GM12892 (cell line): ENCODE results near the gene S100A8.
"Not testable (repeated sequence)": the region's sequence is repeated elsewhere in the genome, so short reads cannot be mapped to it uniquely, and the experiment has no call there.

ENCODE experiments used
- DNase-seq: peaks from one replicate; pipeline ENCODE4 v3.0.0; 2011; ENCODE audit not compliant: insufficient read length
- FAIRE-seq: peaks from 2 replicates; lab custom pipeline; 2011; peaks lifted over from hg19 to GRCh38; lab: Jason Lieb, UNC
- POLR2A ChIP-seq: IDR thresholded peaks from 2 replicates; pipeline ENCODE4 v1.6.1; 2011; ENCODE audit warnings: low read depth, low read length, control low read depth
- POLR2AphosphoS5 ChIP-seq: IDR thresholded peaks from 2 replicates; pipeline ENCODE4 v1.6.1; 2011; ENCODE audit warnings: low read depth, low read length, control low read depth
- TAF1 ChIP-seq: IDR thresholded peaks from 2 replicates; pipeline ENCODE4 v1.6.1; 2011; ENCODE audit warnings: low read depth, mild to moderate bottlenecking, control low read depth, low read length, borderline replicate concordance

The S100A8 gene

GRCh38 chr1:153355445-153356071 lies 35.3 kb downstream of the S100A8 start:
- TF ChIP-seq POLR2A = no peak
- no peak for TF ChIP-seq TAF1
- no peak for TF ChIP-seq POLR2AphosphoS5
- DNase-seq (no peak), FAIRE-seq (peak; percentile 48)

- DNase-seq = no peak
- no peak for FAIRE-seq
- TF ChIP-seq POLR2A (no peak), POLR2AphosphoS5 (no peak), TAF1 (no peak)
Measured at GRCh38 chr1:153354515-153355193, 36.2 kb downstream of the S100A8 start.

DNA sequence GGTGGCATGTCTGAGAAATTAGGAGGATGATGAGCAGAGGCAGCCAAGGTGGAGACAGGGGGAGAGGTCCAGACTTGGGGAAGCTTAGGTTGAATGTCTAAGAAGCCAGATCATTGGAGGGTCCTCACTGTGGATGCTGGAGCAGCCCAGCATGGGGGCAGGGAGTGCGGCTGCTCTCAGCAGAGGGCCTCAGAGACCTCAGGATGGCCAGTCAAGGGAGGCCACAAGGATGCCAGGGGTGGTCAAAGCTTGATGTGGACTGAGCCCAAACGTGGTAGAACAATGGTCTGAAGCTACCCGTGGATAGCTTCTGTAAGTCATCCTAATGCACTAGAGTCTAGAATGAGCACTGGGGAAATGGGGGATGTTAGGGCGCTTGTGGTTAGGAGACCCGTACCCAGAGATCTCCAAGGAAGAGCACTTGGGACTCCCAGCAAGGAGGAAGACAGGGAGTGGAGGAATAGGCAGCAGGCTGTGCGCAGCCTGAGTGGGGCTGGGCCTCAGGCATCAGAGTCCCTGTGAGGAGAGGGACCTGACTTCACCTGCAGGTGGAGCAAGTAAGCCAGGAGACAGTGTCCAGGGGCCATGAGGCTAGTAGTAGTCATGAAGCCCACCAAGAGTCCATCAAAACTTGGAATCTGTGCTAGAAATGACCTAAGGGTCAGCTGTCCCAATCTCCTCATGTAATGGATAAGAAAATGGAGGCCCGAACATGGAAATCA lies 37.5 kb downstream of the S100A8 start:
- FAIRE-seq (no peak), DNase-seq (no peak)
- no peak for TF ChIP-seq POLR2A
- TF ChIP-seq POLR2AphosphoS5 = no peak
- TF ChIP-seq TAF1 = no peak

DNA sequence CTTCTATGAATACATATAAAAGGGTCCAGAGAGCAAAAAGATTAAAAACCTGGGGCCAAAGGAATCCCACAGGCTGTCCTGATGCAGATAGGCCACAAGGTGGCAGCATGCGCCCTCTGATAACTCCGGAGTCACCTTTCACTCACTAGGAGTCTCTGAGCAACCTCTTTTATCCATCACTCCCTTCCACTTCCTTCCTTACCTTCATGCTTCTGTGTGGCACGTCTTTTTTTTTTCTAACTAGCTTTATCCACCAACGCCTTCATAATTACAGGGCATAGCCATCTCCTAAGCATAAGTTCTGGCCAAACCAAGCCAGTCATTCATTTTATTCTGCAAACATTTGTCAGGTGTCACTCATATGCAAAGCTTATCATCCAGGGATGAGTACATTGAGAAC lies 38.4 kb downstream of the S100A8 start:
- TF ChIP-seq POLR2A (no peak), POLR2AphosphoS5 (no peak), TAF1 (no peak)
- FAIRE-seq (peak; percentile 81), DNase-seq (no peak)

GRCh38 chr1:153350321-153350957 lies 40.4 kb downstream of the S100A8 start:
- TF ChIP-seq TAF1 = no peak
- TF ChIP-seq POLR2AphosphoS5 = no peak
- TF ChIP-seq POLR2A = no peak
- FAIRE-seq (no peak), DNase-seq (no peak)

- no peak for TF ChIP-seq TAF1
- no peak for TF ChIP-seq POLR2A
- TF ChIP-seq POLR2AphosphoS5 = no peak
- FAIRE-seq = no peak
- no peak for DNase-seq
Measured at GRCh38 chr1:153349363-153350320, 41.2 kb downstream of the S100A8 start.

GRCh38 chr1:153348511-153349362 lies 42.1 kb downstream of the S100A8 start, which contains the start of gene PGLYRP4:
Gene PGLYRP4, minus strand, starts transcription at chr1:153348841. Its CDS starts 909 bp downstream, at chr1:153347932.
- no peak for FAIRE-seq
- no peak for DNase-seq
- TF ChIP-seq POLR2AphosphoS5 (no peak), POLR2A (no peak), TAF1 (no peak)

DNA sequence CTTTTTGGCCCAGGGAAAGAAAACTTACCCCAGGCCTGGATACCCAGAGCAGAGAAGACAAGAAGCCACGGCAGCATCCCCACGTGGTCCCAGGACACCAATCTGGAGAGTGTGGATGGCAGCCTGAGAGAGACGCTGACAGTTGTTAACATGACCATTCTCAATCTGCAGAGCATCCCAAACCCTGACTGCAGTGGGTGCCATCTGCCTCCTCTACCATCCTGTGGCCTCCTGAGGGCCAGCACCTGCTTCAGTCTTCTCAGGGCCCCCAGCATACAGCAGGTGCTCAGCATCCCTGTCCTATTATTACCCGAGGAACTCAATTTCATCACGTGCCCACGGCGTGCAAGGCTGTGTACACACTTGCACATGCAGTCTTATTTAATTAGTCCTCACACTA lies 43.0 kb downstream of the S100A8 start:
- no peak for TF ChIP-seq POLR2AphosphoS5
- TF ChIP-seq TAF1 = no peak
- no peak for TF ChIP-seq POLR2A
- FAIRE-seq (no peak), DNase-seq (no peak)

DNA sequence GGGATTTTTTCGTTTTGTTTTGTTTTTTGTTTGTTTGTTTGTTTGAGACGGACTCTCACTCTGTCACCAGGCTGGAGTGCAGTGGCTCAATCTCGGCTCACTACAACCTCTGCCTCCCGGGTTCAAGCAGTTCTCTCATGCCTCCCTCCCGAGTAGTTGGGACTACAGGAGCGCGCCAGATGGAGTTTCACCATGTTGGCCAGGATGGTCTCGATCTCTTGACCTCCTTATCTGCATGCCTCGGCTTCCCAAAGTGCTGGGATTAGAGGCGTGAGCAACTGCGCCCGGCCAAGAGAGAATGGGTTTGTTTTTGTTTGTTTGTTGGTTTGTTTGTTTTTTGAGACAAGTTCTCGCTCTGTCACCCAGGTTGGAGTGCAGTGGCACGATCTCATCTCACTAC lies 43.8 kb downstream of the S100A8 start:
- DNase-seq = not testable (repeated sequence)

DNA sequence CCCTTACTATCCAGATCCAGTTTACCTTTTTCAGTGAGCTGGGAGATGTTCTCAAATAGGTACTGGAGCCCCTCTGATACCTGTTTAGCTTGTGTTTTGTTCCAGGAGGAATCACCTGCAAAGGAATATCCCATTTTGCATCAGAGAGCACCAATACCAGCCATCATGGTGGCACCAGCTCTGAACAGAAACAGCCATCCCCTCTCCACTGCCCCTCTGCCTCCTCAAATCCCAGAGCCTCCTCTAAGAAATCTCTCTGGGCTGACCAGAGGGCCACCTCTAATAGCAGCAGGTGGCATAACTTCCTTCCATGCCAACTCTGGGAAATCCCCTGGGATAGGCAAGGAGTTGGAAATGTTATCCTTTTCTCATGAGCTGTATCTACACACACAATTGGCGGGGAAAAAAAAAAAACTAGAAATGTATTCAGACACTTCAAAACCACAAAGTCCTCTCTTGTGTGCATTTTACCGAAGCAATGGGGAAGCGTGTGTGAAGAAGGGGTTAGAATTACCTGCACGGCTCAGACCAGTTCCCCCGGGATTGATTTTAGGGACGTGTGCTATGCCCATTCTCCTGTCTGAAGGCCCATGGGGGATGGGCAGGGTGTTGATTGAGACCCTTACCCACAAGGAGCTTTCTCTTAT lies 44.7 kb downstream of the S100A8 start:
- FAIRE-seq = peak; percentile 77
- DNase-seq = no peak
- TF ChIP-seq POLR2A (no peak), TAF1 (no peak), POLR2AphosphoS5 (no peak)

More for the DNA sequence above, 43.8 kb downstream of the S100A8 start:
- FAIRE-seq = not testable (repeated sequence)
